HG03175 (cell line): ENCODE results near the gene LRTM2.

Experiments
- ATAC-seq: cut with Tn5 transposase; IDR thresholded peaks from one replicate; pipeline ENCODE4 v1.9.1; 2021; ENCODE audit warnings: mild to moderate bottlenecking, moderate library complexity; ENCODE audit not compliant: unreplicated experiment

The LRTM2 gene

DNA sequence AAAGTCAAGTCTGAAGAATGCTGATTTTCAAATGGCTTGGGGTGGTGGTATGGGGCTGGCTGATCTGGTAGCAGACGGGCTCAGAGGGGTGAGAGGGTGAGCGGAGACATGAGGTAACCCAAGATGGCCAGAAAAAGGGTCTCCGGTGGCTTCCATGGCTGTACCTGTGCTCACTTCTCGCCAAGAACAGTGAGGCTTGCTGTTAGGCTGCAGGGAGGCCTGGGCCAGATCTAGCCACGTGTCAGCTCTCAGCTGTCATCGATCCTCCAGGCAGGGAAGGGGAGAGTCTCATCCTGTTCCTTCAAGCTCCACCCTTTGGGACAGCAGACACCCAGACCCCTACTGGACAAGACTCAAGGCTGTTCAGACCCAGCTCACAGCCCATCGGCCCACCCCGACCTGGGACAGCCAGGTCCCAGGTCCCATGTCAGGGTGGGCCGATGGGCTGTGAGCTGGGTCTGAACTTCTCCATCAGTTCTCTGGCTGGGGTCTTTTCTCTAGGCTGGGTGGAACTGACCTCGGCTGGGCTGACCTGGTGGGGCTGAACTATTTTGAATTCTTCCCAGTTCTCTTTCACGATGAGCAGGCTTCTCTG is 9.0 kb downstream of the LRTM2 start:
- ATAC-seq: no peak

- ATAC-seq: no peak
These were observed 10.1 kb downstream of the LRTM2 start for GRCh38 chr12:1830401-1830845.

DNA sequence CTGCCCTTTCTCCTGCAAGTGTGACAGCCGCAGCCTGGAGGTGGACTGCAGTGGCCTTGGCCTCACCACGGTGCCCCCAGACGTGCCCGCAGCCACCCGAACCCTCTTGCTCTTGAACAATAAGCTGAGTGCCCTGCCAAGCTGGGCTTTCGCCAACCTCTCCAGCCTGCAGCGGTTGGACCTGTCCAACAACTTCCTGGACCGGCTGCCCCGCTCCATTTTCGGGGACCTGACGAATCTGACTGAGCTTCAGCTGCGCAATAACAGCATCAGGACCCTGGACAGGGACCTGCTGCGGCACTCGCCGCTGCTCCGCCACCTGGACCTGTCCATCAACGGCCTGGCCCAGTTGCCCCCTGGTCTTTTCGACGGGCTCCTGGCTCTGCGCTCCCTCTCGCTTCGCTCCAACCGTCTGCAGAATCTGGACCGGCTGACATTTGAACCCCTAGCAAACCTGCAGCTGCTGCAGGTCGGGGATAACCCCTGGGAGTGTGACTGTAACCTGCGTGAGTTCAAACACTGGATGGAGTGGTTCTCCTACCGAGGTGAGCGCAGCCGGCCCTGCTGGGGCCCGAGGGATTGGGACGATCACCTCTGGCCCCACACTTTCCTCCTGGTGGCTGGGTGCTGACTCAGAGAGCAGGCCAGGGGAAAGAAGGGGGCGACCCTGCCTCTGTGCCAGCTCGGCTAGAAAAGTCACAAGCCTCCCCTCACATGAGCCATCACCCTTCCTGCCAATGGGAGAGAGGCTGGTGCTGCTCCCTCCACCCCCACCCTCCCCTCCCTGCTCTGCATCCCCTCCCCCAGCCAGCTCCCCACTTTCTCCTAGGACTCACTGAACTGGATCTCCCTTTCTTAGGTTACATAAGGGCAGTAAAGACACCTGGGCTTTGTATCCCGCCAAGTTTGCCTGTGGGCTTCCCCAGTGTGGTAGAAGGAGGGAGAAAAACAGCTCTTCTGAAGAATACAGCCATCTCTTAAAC is 10.9 kb downstream of the LRTM2 start:
- ATAC-seq: no peak

- ATAC-seq: no peak
These were observed 12.6 kb downstream of the LRTM2 start for GRCh38 chr12:1832801-1833595.

- no peak for ATAC-seq
These were observed 13.2 kb downstream of the LRTM2 start for GRCh38 chr12:1833596-1834028.

DNA sequence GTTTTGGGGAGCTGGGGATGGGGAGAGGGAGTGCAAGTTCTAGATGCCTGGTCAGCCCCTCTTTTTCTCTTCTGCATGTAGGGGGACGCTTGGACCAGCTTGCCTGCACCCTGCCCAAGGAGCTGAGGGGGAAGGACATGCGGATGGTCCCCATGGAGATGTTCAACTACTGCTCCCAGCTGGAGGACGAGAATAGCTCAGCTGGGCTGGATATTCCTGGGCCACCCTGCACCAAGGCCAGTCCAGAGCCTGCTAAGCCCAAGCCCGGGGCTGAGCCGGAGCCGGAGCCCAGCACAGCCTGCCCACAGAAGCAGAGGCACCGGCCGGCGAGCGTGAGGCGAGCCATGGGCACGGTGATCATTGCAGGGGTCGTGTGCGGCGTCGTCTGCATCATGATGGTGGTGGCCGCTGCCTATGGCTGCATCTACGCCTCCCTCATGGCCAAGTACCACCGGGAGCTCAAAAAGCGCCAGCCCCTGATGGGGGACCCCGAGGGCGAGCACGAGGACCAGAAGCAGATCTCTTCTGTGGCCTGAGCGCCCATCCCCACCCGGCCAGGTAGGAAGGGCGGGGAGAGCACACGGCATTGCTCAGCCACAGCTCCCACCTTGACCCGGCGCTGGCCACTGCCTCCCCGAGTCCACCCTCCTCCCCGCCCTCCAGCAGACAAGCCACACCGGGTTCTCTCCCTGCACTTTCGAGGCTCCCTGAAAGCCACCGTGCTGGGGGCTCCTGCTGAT is 14.0 kb downstream of the LRTM2 start:
- ATAC-seq: no peak

GRCh38 chr12:1835211-1836131 is 15.1 kb downstream of the LRTM2 start:
- no peak for ATAC-seq

- ATAC-seq: no peak
These were observed 16.0 kb downstream of the LRTM2 start for GRCh38 chr12:1836241-1836803.

DNA sequence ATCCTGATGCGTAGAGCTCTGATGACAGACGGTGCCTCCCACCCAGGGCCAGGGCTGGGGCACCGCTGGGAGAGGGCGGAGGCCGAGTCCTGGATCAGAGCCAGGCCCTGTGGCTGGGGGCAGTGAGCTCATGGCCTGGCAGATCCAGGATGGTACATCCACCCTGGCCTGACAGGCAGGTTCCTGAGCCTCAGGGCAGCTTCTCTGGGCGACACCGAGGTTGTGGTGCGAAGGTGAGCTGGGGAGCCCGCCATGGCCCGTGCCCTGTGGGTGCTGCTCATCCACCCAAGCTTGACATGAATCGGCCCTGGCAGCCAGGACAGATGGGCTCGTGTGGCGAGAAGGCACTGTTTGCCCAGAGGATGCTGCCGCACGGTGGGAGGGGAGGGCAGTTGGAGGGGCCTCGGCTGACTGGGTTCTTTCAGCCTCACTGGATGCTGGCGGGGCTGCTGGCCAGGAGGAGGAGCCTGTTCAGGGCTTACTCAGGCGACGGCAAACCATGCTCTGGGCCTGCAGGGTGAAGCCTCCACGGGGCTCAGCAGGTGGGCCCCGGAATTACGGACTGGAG is 16.6 kb downstream of the LRTM2 start:
- ATAC-seq: no peak

- no peak for ATAC-seq
These were observed 17.3 kb downstream of the LRTM2 start for GRCh38 chr12:1837541-1838204.

GRCh38 chr12:1838205-1838993 is 18.0 kb downstream of the LRTM2 start:
- ATAC-seq: no peak

DNA sequence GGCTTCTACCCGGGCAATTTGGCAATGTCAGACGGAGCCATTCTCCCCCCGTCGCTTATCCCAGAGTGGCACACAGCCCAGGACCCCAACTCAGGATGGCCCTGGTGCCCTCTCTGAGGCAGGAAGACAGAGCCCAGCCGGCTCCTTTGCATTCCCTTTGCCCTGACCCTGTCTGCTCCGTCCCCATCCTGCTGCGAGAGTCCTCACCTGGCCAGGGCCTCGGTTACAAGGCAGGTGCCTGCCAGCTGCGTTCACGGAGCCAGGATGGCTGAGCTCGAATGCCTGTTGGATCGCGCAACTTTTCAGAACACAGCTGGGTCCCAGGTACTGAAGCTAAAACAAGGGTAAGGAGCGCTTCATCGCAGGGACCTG is 18.6 kb downstream of the LRTM2 start:
- ATAC-seq: no peak

- no peak for ATAC-seq
These were observed 19.1 kb downstream of the LRTM2 start for GRCh38 chr12:1839464-1839863.

DNA sequence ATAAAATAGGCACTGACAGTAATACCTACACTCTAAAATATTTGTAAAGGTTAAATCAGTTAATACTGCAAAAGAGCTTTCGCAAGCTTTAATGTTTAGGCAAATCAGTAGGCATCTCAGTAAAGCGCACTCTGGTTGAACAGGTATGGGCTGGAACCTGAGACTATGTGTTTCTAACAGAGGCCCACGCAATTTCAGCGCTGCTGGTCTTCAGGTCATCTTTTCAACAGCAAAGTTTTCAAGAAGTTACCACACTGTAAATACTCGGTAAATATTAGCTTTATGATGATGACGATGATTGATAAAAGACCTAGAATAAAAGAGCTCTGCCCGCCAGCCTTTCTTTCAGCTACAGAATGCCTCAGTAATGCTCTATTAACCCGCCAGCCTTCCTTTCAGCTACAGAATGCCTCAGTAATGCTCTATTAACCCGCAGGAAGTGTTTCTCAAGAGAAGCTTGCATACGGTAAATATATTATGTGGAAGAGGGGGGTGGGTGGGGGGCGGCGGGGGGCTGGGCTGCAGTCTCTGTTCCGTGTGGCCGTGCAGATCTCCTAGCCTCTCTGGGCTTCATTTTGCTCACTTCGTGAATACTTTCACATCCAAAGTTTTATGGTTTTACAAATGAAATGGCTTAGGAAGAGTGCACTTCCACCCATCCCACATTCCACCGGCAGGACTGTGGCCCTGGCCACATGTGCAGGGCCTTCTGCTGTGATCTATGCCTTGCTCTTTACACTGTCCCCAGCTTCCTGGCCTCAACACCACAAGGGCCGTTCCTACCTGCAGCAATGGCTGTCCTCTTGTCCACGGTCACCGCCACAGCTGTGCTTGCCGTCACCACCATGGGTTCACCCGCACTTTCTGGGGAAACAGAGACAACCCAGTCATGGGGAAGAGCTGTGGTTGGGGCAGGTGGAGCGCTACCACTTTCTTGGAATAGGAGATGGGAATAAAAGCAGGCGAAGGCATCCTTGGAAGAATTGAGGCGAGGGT is 19.9 kb downstream of the LRTM2 start:
- no peak for ATAC-seq

GRCh38 chr12:1840981-1841425 is 20.6 kb downstream of the LRTM2 start:
- ATAC-seq: no peak

GRCh38 chr12:1841586-1842182 is 21.3 kb downstream of the LRTM2 start:
- no peak for ATAC-seq
